AG10803 (cell line): ENCODE measurements around the gene KRT36.

ENCODE experiments used
- DNase-seq: peaks from one replicate; pipeline ENCODE4 v3.0.0; 2010; ENCODE audit warnings: low read depth
- H3K4me3 ChIP-seq: 2 replicates; pipeline ENCODE4 v1.5.1; 2011; ENCODE audit warnings: mild to moderate bottlenecking, low read length, control low read depth
- CTCF ChIP-seq: conservative IDR thresholded peaks from 2 replicates; pipeline ENCODE4 v1.5.1; 2011; ENCODE audit warnings: mild to moderate bottlenecking, low read length, control low read depth, inconsistent platforms

Gene KRT36

GRCh38 chr17:41483531-41483930 is 6.2 kb downstream of the KRT36 start:
- TF ChIP-seq CTCF, result no peak
- no peak overlapping the region for H3K4me3 ChIP-seq
- DNase-seq, result no peak

GRCh38 chr17:41481036-41481435 is 8.7 kb downstream of the KRT36 start, which contains the start of gene KRT35:
TSS of gene KRT35 (minus strand) at chr17:41481151. CDS start at chr17:41481097, 54 bp downstream.
- no peak for DNase-seq
- H3K4me3 ChIP-seq, result no peak within 1 kb of the TSS
- no peak for TF ChIP-seq CTCF

- TF ChIP-seq CTCF, result no peak
- DNase-seq, result no peak
These were observed 9.1 kb downstream of the KRT36 start for GRCh38 chr17:41480581-41480980.

GRCh38 chr17:41480136-41480535 is 9.6 kb downstream of the KRT36 start:
- no peak for TF ChIP-seq CTCF
- no peak for DNase-seq
- no peak overlapping the region for H3K4me3 ChIP-seq

More at GRCh38 chr17:41480581-41480980, 9.1 kb downstream of the KRT36 start:
- no peak overlapping the region for H3K4me3 ChIP-seq

- no peak for DNase-seq
- TF ChIP-seq CTCF, result no peak
- H3K4me3 ChIP-seq, result no peak overlapping the region
These were observed 11.5 kb downstream of the KRT36 start for GRCh38 chr17:41478237-41478636.

GRCh38 chr17:41476866-41477815 is 12.6 kb downstream of the KRT36 start:
- DNase-seq, result no peak
- H3K4me3 ChIP-seq, result no peak overlapping the region
- TF ChIP-seq CTCF, result no peak

- TF ChIP-seq CTCF, result no peak
- no peak overlapping the region for H3K4me3 ChIP-seq
- DNase-seq, result no peak
These were observed 14.3 kb downstream of the KRT36 start for GRCh38 chr17:41475421-41475820.
